ENCODE data around the gene CFB. TPM values are rescaled to one million over a fixed set of nuclear protein-coding genes. Genes with fewer than 3 reads are reported as not detected.

CFB gene
- total and polyA plus RNA-seq, 9 of the 15 experiments (the other 6 are each of a cell fraction or from before 2014, with no cell fraction given): 0.08 to 0.91 (median 0.22) TPM; not detected in 4

DNA sequence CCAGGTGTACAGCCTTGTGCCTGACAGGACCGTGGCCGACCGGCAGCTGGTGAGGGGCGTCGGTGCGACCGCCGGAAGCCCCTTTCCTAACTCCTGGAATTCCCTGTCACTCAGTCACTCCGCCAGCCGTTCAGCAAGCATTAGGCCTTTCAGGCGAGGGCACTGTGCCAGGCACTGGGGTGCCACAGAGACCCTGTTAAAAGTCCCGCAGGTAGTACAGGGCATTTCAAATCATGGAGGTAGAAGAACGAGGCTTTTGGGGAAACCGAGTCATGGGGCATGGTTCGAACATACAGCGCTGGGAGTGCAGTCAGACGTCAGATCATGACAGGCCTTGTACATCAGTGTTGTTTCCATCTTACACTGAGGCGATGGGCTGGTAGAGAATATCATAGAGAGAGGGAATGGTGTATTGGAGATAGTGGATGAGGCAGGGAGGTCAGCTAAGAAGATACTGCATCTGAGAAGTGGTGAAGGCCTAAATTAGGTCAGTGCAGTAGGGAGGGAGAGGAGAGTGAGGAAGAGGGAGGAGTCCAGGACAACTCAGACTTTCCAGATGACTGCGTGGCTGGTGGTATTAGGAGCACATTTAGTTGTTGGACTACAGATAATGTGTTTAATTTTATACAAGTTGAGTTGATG is 26.9 kb downstream of the CFB start (continued):
- TF ChIP-seq CHD7 (IDR thresholded peaks at IDR 0.05; ENCODE audit: low read depth, low read length) (no peak), MXI1 (IDR thresholded peaks at IDR 0.05; ENCODE audit: low read depth, low read length) (no peak), ZNF184 (CRISPR knock-in tag; IDR thresholded peaks at IDR 0.05) (no peak), BRCA1 (IDR thresholded peaks at IDR 0.05) (no peak), BRCA1 (CRISPR knock-in tag; IDR thresholded peaks at IDR 0.05) (no peak), ZNF766 (CRISPR knock-in tag; conservative IDR thresholded peaks at IDR 0.05) (no peak), TBL1XR1 (IDR thresholded peaks at IDR 0.05; ENCODE audit: low read length in 2 of 2) (no peak), TCF7 (IDR thresholded peaks at IDR 0.05; ENCODE audit: borderline replicate concordance) (no peak), SPI1 (IDR thresholded peaks at IDR 0.05; ENCODE audit: borderline replicate concordance, low read depth, low read length) (no peak), CTBP1 (IDR thresholded peaks at IDR 0.05; ENCODE audit: borderline replicate concordance) (no peak; the same call in 1 of the 2 replicates), ZSCAN32 (CRISPR knock-in tag; IDR thresholded peaks at IDR 0.05) (peak; percentile 55; the same call in 1 of the 2 replicates), PTBP1 (IDR thresholded peaks at IDR 0.05; ENCODE audit: low read depth, low read length) (no peak; the same call in 1 of the 2 replicates), MTA2 (IDR thresholded peaks at IDR 0.05; ENCODE audit: low read depth) (no peak)
- TF ChIP-seq, protein P1, sequence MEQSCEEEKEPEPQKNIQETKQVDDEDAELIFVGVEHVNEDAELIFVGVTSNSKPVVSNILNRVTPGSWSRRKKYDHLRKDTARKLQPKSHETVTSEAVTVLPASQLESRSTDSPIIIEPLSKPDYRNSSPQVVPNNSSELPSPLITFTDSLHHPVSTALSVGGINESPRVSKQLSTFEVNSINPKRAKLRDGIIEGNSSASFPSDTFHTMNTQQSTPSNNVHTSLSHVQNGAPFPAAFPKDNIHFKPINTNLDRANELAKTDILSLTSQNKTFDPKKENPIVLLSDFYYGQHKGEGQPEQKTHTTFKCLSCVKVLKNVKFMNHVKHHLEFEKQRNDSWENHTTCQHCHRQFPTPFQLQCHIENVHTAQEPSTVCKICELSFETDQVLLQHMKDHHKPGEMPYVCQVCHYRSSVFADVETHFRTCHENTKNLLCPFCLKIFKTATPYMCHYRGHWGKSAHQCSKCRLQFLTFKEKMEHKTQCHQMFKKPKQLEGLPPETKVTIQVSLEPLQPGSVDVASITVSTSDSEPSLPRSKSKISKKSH (CRISPR knock-in tag; IDR thresholded peaks at IDR 0.05): no peak
- TF ChIP-seq, protein P2, sequence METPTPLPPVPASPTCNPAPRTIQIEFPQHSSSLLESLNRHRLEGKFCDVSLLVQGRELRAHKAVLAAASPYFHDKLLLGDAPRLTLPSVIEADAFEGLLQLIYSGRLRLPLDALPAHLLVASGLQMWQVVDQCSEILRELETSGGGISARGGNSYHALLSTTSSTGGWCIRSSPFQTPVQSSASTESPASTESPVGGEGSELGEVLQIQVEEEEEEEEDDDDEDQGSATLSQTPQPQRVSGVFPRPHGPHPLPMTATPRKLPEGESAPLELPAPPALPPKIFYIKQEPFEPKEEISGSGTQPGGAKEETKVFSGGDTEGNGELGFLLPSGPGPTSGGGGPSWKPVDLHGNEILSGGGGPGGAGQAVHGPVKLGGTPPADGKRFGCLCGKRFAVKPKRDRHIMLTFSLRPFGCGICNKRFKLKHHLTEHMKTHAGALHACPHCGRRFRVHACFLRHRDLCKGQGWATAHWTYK (CRISPR knock-in tag; IDR thresholded peaks at IDR 0.05): 0 out of 2 replicates have a peak, but pooled peaks have one; percentile 62
